Measurements from ENCODE around the gene VSTM2L. TPM values are rescaled to one million over a fixed set of nuclear protein-coding genes. Genes with fewer than 3 reads are reported as not detected.
"Not testable (repeated sequence)": the region's sequence is repeated elsewhere in the genome, so short reads cannot be mapped to it uniquely, and the experiment has no call there.

Gene VSTM2L, protein sequence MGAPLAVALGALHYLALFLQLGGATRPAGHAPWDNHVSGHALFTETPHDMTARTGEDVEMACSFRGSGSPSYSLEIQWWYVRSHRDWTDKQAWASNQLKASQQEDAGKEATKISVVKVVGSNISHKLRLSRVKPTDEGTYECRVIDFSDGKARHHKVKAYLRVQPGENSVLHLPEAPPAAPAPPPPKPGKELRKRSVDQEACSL
- total RNA-seq: 0.52 TPM

DNA sequence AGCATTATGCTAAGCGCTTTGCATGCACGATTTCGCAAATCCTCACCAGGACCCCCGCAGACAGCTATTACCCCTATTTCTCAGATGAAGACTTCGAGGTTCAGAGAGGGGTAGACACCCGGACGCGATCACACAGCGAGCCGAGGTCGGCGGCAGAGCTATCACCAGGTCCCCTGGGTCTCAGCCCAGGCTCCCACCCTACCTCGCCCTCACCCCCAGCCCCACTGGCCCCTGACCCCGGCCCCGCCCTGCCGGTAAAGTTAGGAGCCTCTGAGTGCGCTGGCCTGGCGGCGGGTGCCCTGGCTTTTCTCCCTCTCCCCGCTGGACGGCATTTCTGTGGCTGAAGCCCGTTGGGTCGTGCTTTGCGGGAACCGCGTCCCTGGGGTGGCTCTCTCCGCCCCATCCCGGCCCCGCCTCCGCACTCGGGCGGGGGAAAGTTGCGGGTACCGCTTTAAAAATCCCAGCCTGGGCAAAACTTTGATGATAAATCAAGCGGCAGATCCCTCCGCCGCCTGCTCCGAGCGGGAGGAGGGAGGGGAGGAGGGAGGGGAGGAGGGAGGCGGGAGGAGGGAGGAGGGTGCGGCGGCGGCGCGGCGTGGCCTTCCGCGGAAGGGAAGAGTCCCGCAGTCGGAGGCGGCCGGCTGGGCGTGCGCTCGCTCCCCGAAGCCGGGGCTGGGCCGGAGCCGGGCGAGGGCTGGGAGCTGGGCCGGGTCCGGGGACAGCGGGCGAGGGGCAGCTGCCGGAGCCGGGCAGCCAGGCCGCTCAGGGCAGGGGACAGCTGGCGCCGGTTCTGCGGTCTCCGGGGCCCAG lies at the start of gene VSTM2L:
Gene VSTM2L (plus strand): TSS at position 624 of the 810 bp plus-strand sequence. CDS start 224 bp downstream, outside the sequence.
- ATAC-seq: peak; percentile 41

DNA sequence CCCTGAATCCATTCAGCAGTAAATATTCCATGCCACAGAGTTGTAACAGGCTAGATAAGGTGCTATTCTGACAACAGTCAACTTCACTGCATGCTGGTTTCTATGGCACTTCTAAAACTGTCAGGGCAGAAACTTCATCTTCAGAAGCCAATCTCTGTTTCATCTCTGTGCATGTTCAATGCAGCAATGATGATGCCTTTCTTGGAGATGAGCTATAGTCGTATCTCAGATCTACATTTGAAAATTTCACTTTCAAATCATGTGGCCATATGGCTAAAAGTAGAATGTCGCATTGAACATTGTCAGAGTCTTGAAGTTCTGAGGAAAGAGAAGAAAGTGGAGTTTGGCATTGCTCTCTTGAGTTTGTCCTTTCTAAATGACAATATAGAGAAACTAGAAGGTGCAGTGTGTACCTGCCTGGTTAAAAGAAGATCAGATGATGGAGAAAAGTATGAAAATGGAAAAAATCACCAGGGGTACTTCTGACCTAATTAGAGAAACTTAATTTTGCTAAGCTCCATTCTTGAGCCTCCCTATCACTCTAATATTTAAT lies 49.0 kb upstream of the VSTM2L start:
- no peak for ATAC-seq

DNA sequence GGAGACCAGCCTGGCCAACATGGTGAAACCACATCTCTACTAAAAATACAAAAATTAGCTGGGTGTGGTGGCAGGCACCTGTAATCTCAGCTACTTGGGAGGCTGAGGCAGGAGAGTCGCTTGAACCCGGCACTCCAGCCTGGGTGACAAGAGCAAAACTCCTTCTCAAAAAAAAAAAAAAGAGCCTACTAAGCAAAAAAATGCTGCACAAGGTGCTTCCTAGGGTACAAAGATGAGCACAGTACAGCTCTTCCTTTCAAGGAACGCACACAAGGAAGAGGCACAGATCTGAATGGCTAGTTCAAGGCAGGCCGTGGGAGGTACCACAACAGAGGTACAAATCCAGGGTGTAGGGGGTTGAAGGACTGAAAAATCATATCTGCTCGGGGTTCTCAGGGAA lies 46.9 kb upstream of the VSTM2L start:
- ATAC-seq: not testable (repeated sequence)

DNA sequence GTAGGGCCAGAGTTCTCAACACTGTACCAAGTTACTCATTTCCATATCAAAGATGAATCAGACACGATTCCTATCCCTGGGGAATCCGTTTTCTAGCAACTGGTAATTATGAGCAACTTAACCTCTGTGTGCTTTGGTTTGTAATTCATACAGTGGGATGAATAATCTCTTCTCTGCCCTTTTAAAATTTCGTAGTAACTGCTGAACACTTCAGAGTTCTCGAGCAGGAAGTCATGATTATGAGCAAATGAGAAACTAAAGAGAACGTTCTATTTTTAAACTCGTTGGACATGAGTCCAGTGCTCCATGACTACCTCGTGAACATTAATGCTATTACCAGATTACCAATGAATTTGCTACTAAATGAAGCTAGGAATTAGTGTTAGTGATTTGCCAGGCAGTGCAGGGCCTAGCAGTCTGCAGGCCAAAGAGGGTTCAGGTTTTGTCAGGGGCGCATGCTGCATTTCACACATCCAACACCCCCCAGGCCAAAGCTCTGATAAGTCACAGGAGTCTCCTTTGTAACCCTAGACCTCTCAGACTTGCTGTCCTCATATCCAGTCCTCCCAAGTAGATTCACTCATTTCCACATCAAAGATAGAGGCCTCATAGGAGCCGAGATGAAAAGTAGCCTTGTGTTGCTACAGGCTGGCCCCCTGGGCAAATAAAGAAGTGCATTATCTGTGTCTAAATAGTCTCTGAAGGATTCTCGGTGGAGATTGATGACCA lies 45.8 kb upstream of the VSTM2L start:
- no peak for ATAC-seq

DNA sequence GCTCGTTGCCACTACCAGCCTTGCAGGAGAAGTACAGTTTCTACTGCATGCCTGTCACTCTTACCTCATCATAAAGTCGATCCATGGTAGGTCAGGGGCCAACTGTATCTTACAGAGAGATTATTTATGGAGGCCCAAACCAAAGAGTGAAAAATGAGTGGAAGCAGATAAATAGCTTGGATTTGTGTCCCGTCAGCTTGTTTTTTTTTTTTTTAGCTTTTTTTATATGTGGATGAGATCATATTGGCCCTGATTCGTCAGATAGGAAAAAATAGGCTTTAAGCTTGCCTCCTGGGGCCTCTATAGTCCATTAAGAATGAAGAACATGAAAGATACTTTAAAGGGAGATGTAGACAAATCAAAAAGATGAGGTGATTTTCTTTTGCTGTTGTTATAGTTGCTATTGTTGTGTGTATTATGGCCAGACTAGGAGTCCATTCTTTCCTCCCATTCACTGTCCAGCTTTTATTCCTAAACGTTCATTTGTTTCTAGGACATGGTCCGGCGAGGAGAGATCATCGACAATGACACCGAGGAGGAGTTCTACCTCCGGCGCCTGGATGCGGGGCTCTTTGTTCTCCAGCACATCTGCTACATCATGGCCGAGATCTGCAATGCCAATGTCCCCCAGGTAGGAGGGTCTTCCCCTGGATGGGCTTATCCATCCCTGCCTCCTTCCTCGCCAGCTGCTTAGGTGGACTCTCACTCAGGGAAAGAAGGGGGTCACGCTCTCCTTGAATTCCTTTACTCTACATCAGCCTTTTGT lies 43.3 kb upstream of the VSTM2L start:
- no peak for ATAC-seq

DNA sequence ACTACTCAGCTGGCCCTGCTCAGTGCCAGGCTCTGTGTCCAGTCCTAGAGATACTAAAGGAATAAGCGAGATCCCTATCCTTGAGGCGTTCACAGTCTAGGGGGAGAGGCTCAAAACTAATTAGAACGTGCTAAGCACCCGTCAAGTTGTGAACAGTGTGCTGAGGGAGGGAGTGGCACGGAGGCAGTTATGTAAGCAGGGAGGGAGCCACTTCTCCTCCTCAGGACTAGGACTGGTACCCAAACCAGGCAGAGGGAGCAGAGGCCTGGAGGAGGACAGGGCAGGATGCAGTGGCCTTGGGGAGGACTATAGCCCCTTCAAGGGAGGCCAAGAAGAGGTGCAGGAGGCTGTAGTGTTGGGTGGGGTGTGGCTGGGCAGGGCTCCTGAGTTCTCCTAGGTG lies 39.6 kb upstream of the VSTM2L start:
- no peak for ATAC-seq

DNA sequence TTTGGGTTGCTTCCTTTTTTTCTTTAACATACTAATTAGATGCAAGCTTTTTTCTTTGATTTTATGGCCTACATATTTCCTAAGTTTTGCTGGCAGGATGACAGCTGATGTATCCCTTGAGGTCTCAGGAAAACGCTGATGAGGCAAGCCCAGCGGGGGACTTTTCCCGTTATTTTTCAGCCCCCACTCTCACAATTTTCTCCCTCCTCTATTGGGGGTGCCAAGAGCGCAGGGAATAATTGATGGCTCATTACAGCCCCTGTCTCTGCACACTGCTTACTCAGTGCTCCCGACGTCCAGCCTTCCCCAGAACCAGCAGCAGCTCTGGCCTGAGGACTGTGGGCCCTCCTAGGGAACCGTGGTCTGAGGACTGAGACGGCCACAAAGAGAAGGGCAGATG lies 38.6 kb upstream of the VSTM2L start:
- ATAC-seq: no peak

DNA sequence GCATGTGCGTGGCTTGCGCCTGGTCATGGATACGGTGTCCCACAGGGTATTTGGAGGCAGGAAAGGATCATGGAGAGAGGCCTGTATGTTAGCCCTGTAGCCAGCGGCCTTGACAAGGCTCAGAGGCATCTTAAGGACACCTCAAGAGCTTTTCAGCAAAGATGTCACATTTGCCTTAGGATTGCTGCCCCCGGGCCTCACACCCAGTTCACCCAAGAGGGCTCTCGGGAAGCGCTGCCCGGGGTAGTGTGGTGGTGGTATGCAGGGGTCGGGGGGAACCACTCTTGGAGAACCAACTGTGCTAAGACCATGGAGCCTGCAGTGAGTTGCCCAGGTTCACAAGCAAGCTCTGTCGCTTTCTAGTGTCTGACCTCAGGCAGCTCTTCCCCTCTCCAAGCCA lies 36.9 kb upstream of the VSTM2L start:
- ATAC-seq: no peak

DNA sequence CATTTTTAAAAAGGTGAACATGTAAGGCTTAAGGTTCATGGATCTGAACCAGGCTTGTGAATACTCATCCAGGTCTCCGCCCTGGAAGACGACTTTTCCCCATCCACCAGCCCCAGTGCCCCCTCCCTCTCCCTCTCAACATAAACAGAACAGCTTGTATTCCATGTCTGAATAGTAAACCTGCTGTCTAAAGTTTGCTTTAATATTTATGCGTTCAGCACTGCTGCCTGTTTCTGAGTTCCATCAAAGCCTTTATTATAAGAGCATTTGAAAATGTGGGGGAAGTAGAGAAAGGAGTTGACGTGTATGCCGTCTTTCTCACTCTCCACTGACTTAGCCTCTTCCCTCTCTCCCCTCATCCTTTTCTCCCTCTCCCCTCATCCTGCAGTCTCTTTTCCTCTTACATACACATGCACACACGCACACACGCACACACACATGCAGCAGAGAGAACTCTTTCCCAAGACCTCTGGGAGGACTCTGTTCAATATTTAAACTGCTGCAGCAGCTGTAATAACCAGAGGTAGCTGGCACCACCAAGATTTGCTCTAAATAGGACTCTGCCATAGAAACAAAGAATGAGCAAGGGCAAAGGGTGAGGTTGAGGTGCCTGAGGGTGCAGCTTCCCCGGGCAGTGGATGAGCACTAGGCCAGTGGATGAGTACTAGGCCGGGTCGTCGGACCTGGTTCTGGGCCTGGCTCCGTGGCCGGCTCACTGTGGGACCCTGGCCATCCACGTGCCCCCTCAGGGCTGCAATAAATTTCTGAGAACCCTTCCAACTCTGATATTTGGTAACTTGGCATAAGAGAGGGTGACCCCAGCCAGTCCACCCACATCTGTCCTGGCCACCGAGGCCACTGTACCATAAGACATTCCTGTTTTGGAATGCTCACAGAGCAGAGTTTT lies 35.4 kb upstream of the VSTM2L start:
- ATAC-seq: no peak

DNA sequence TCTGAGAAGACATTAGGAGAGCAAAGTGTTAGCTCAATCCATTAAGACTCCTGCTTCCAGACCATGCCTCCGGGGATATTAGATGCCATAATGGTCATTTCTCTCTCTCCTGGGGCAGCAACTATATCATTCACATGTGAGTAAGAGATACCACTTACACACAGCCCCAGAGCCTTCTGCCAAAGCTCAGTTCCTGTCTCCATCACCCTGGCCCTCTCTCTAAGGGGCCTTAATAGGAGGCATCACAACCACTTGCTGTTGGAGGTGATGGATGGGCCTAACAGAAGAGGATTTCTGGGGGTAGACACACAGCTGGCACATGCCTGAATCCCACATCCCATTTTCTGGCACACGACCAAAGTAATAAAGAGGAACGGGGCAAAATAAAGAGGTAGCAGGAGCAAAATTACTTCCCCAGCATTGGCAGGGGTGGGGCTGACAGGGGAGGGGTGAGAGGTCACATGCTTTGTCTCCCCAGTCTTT lies 34.0 kb upstream of the VSTM2L start:
- no peak for ATAC-seq

DNA sequence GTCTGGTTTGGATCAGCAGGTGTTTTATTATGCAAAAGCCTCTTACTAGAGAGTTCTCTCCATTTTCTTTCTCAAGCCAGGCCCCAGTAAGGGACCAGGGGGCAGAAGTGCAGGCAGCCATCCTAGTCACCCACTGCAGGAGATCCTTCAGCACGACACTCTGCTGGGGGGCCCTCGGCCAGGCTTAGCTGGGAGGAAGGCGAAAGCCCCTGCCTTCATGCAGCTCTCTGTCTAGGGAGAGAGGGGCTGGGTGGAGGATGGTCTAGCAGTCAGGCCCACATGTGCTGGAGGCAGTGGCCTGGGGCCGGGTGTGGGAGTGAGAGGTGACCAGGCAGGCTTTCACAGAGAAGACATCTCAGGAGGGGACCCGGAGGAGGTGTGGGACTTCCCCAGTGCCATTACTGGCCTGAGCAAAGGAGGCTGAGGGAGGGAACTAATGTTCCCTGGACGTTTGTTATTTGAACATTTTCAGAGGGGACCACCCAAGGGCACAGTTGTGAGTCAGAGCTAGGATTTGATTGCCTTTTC lies 33.5 kb upstream of the VSTM2L start:
- ATAC-seq: no peak

DNA sequence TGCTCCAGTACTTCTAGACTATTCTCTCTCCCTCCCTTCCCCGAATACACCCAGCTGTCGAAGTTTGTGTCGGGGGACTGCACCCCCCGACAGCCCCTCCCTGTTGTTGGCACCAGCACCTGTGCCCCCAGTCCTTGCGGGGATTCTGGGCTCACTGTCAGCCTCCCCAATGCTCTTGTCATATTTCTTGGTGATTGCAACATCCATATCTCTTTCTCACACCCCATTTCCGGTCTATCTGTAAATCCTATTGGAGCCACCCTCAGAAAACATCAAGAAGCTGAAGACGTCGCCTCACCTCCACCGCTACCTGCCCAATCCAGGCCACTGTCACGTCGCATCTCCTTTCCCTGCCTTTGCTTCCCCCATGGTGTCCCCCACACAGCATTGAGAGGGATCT lies 32.6 kb upstream of the VSTM2L start:
- no peak for ATAC-seq

DNA sequence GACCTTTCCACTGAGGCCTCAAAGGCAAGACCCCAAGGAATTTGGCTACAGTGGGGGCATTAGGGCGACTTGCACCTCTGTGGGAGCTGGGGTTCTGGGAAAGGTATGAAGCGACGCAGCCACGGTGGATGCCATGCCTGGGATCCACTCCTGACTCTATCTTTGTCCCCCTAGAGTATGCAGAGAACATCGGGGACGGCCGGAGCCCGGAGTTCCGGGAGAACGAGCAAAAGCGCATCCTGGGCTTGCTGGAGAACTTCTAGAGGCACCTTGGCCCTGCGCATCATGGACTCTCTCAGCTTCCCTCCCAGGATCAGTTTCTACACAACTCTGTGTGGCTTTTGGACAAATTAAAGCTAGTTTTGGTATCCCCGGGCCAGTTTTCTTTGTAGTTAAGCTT lies 31.2 kb upstream of the VSTM2L start:
- ATAC-seq: no peak

DNA sequence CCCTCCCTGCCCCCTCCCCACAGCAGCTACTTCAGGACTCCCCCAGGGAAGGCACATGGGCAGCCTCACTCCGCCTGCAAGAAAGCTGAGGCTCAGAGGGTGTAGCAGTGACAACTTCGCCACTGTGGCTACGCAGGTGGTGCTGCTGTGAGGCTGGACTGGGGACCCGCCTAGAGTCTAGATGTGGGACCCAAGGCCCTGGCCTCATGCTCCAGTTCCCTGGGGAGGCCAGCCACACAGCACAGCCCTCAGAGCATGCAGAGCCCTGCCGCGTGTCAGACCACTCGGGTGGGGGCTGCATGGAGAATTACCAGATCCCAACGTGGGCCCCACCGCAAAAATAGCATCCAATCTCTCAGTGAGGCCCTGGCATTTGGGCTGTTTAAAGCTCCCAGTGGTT lies 30.8 kb upstream of the VSTM2L start:
- no peak for ATAC-seq

DNA sequence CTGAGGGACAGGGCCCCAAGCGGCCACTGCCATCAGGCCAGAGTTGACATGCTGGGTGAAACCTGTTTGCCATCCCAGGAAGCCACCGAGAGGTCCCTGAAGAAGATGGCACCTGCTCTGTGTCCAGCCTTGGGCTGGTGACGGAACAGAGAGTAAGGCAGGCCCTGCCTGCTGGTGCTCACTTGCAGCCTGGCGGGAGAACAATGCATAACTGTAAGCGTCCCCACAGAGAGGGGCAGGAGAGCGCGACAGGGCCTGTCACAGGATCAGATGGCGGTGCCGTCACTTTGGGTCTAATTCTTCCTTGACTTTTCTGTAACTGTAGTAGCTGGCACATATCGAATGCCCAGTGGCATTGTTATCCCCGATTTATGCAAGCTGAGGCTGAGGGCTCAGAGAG lies 29.0 kb upstream of the VSTM2L start:
- ATAC-seq: no peak

DNA sequence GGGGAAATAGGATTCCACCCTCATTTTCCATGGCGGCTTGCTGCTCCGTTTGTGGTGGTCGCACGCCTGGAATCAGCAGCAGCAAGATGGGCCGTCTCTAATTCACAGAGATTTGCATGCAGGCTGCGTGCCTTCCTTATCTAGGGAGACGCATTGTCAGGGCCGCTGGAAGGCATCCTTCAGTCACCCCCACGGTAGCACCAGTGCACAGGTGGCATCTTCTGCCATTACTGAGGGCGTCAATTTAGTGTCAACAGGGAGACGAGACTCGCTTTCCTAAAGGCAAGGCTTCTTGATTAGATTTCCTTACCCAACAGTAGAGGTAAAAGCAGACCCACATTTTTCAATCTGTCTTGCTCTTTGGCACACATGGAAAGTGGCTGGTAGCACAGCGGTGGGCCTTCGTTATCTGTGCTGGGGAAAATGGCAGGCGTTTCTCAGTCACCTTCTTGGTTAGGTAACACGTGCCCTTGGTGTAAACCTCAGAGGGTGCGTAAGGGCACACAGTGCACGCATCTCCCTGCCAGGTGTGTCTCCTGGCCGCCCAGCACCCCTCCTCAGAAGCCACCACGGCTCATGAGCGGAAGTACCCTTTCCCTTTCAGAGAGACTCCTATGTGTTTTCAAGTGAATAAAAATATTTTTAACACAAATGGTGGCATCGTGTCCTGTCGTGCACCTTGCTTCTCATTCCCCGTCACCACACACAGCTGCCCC lies 27.3 kb upstream of the VSTM2L start:
- no peak for ATAC-seq

DNA sequence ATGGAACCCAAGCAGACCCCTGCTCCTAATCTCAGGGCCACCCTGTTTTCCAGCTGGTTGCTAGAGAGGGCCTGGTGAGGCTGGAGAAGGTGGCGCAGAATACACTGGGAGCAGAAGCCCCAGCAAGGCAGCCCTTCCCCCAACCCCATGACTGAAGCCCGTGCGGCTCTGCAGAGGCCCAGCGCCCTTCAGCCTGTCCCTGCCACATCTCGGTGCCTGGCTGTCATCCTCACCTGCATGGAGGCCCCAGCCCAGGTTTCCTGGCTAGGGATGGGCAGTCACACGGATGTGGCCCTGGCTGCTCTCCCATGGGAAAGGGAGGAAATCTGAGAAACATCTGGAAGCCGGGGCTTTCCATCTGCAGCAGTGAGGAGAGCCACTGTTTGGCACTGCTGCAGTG lies 26.1 kb upstream of the VSTM2L start:
- ATAC-seq: no peak

DNA sequence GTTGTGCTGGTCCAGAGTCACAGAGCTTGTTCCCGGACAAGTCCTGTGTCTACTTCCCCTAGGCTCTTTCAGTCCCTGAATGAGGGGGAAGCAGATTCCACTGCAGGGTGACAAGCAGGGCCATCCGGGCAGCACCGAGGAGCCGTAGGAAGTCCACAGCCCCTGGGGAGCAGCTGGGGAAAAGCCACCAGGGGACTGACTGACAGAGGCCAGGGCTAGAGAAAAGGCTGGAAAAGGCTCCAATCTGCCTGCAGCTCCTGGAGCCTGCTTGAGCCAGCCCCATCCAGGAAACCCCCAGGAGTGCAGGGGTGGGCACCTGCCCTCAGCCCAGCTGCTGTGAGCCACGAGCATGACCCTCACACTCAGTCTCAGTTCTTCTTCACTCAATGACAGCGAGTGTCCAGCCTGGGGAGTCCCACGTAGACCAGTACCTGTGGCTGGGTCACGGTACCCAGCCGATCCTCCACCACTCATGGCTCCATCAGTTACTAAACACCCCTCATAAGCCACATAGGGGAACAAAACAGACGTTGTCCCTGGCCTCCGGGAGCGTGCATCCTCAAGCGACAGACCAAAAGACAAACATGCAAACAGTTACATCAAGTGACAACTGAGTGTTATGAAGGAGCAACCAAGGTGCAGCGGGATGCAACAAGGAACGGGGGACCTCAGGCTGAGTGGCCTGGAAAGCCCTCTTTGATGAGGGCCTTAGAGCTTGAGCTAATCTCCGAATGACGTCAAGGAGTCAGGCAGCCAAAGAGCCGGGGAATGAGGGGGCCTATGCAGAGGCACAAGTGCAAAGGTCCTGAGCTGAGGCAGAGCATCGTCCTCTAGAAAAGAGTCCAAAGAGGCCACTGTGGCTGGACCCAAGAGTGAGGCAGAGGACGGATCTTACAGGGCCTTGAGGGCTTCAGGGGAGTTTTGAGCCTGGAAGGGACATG lies 24.8 kb upstream of the VSTM2L start:
- no peak for ATAC-seq
